ENCODE measurements around the gene GREB1. TPM values are rescaled to one million over a fixed set of nuclear protein-coding genes. Genes with fewer than 3 reads are reported as not detected.

GREB1 gene
- total and polyA plus RNA-seq, 2 of the 13 experiments (the other 11 are each of a cell fraction or from before 2014, with no cell fraction given), result 31.3 to 61.2 TPM

GRCh38 chr2:11542275-11542819 is 8.5 kb downstream of the GREB1 start (continued):
- TF ChIP-seq ZIK1 (CRISPR knock-in tag; IDR thresholded peaks at IDR 0.05; ENCODE audit: borderline replicate concordance, low read depth) (no peak), DMTF1 (CRISPR knock-in tag; IDR thresholded peaks at IDR 0.05) (0 out of 2 replicates have a peak, but pooled peaks have one; percentile 58), NFRKB (IDR thresholded peaks at IDR 0.05) (no peak), GFI1 (CRISPR knock-in tag; IDR thresholded peaks at IDR 0.05; ENCODE audit: borderline replicate concordance) (no peak), ZBTB2 (CRISPR knock-in tag; IDR thresholded peaks at IDR 0.05; ENCODE audit: low read depth) (no peak), ZSCAN20 (CRISPR knock-in tag; IDR thresholded peaks at IDR 0.05; ENCODE audit: borderline replicate concordance) (no peak), NRL (CRISPR knock-in tag; IDR thresholded peaks at IDR 0.05; ENCODE audit: borderline replicate concordance) (no peak), E2F2 (CRISPR knock-in tag; IDR thresholded peaks at IDR 0.05; ENCODE audit: borderline replicate concordance) (no peak), PRDM10 (CRISPR knock-in tag; IDR thresholded peaks at IDR 0.05; ENCODE audit: low read depth) (no peak), ZNF503 (CRISPR knock-in tag; IDR thresholded peaks at IDR 0.05) (no peak), DR1 (CRISPR knock-in tag; IDR thresholded peaks at IDR 0.05) (no peak), PAWR (CRISPR knock-in tag; IDR thresholded peaks at IDR 0.05; ENCODE audit: borderline replicate concordance) (no peak), CENPBD1 (CRISPR knock-in tag; IDR thresholded peaks at IDR 0.05; ENCODE audit: borderline replicate concordance, low read depth) (no peak), PAF1 (CRISPR knock-in tag; IDR thresholded peaks at IDR 0.05) (no peak), ZNF777 (CRISPR knock-in tag; IDR thresholded peaks at IDR 0.05) (no peak), ZNF296 (CRISPR knock-in tag; conservative IDR thresholded peaks at IDR 0.05) (no peak), RBAK (CRISPR knock-in tag; IDR thresholded peaks at IDR 0.05) (no peak), SETDB1 (CRISPR knock-in tag; IDR thresholded peaks at IDR 0.05; ENCODE audit: borderline replicate concordance) (no peak), ZNF30 (CRISPR knock-in tag; IDR thresholded peaks at IDR 0.05) (no peak)

Measured in HepG2 (cell line).